Stomach (tissue), 9 donors: ENCODE results near the gene WWOX. TPM values are rescaled to one million over a fixed set of nuclear protein-coding genes. Genes with fewer than 3 reads are reported as not detected.

Source experiments
- DNase-seq, 2 donors: peaks; one replicate each; pipeline versions ENCODE4 v3.0.0 to v3.0.0-alpha.2; 2013 to 2019
- H3K27ac ChIP-seq, 5 donors: fragments of 200-600 bp in 4 of 5; sonication (generic) in 4 of 5; one replicate each; pipeline ENCODE4 v1.5.1; 2013 to 2019; ENCODE audit warnings: mild to moderate bottlenecking in 1 of 5, moderate library complexity in 1 of 5
- H3K27me3 ChIP-seq, 3 donors: fragments of 200-600 bp; sonication (generic); one replicate each; pipeline ENCODE4 v1.5.1; 2017 to 2019; ENCODE audit warnings: mixed run types in 1 of 3
- H3K36me3 ChIP-seq, 4 donors: fragments of 200-600 bp; sonication (generic); 1 replicate in 3 of 4; 2 replicates in 1 of 4; pipeline ENCODE4 v1.5.1; 2016 to 2019
- H3K4me1 ChIP-seq, 4 donors: fragments of 200-600 bp; sonication (generic); one replicate each; pipeline ENCODE4 v1.5.1; 2016 to 2019
- H3K4me3 ChIP-seq, 4 donors: fragments of 200-600 bp; sonication (generic) in 3 of 4; one replicate each; pipeline ENCODE4 v1.5.1; 2016 to 2019; ENCODE audit warnings: mild to moderate bottlenecking in 1 of 4
- H3K9me3 ChIP-seq, 4 donors: fragments of 200-600 bp; sonication (generic); one replicate each; pipeline ENCODE4 v1.5.1; 2016 to 2019
- CTCF ChIP-seq, 7 experiments: fragments of 450-650 bp in 4 of 7; fragments of 200-600 bp in 3 of 7; sonication (generic) in 3 of 7; IDR thresholded peaks; one replicate each; pipeline ENCODE4 v1.5.1; 2016 to 2019; ENCODE audit warnings: antibody characterized with exemption in 7 of 7, control low read depth in 2 of 7, mild to moderate bottlenecking in 1 of 7
- EP300 ChIP-seq: sonication (generic); formaldehyde crosslinking; IDR thresholded peaks from one replicate; pipeline ENCODE4 v1.6.1; 2017; ENCODE audit warnings: antibody characterized with exemption
- POLR2A ChIP-seq, 4 donors: fragments of 450-650 bp; IDR thresholded peaks; one replicate each; pipeline ENCODE4 v1.6.1; 2016; ENCODE audit warnings: antibody characterized with exemption in 4 of 4, control low read depth in 2 of 4, mild to moderate bottlenecking in 1 of 4, moderate library complexity in 1 of 4
- POLR2AphosphoS5 ChIP-seq, 3 donors: sonication (generic); formaldehyde crosslinking; IDR thresholded peaks; one replicate each; pipeline ENCODE4 v1.6.1; 2016; ENCODE audit warnings: antibody characterized with exemption in 3 of 3
- WGBS, 5 donors: extraction: QIAGEN DNeasy Blood & Tissue Kit in 3 of 5; methylation state at CpG; one replicate each; pipeline versions ENCODE4 v1.1.5 to v1.1.7; 2013 to 2018; 5-methylcytosine and 5-hydroxymethylcytosine counted together
- intact Hi-C: fragments of 100-400 bp; cut with DNase I; formaldehyde crosslinking; loops from one replicate; pipeline ENCODE4 v1.15.1; 2023; ENCODE audit warnings: low total_unique reads
- polyA plus RNA-seq, 3 donors: library from polyadenylated mRNA; stranded (reverse); fragments of 200-250 nt; gene quantifications; one replicate each; pipeline ENCODE4 v1.2.3, GENCODE V29; 2013
- total RNA-seq, 5 donors: library from RNA; depleted of rRNA; stranded (reverse); fragments of >200 nt; gene quantifications; one replicate each; pipeline versions ENCODE4 v1.1.0 to v1.2.3, GENCODE V29; 2014 to 2016
- donor health status: healthy with polysubstance abuse.
- donor health status: Bipolar disorder and iron deficiency.
- donor health status: healthy.

The WWOX gene
- total and polyA plus RNA-seq, 8 donors: 7.7 to 129 (median 48.7) TPM

DNA sequence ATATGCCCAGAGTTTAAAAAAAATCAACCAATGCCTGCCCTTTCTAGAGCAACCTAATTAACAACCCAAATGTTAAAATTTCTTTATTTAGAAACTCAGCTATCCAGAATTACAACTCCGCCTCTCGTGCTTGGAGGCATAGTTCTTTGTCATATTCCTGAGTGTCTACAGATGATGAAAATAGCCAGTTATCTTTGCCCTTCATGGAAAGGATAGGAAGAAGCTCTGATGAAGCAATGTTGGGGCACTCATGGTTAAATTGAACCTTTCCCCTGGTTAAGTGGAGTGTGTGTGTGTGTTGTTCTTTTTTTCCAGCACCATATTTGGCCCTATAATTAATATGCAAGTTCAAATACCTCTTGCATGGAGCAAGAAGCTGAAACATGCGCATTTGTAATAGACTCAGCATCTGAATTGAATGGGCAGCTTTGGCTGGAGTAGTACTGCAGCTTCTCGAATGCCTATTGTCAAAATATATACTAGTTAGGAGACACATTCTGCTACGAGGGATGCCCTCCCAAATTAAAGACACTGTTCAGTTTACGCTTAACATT is 506.2 kb downstream of the WWOX start:
- no peaks in the 10 kb centered on the region for H3K27me3 ChIP-seq
- intact Hi-C loops: no loop called here
- DNase-seq: no peak
- WGBS, 5 donors: 84 to 96% (median 94%) methylated on average over 6 of the region's 6 CpGs
- no peaks in the 10 kb centered on the region for H3K9me3 ChIP-seq
- no peak for TF ChIP-seq EP300
- TF ChIP-seq CTCF (IDR thresholded peaks at IDR 0.05): no peak
- no peak for TF ChIP-seq POLR2A (IDR thresholded peaks at IDR 0.05)
- no peak for TF ChIP-seq POLR2AphosphoS5 (IDR thresholded peaks at IDR 0.05)
- peaks cover 0 to 36% (median 16%) of the 10 kb centered on the region in 4 donors for H3K4me1 ChIP-seq
- no peaks in the 10 kb centered on the region for H3K36me3 ChIP-seq
- no peak overlapping the region for H3K4me3 ChIP-seq
- peak overlapping the region in 2 of 5 donors; percentile 5 to 36 for H3K27ac ChIP-seq

DNA sequence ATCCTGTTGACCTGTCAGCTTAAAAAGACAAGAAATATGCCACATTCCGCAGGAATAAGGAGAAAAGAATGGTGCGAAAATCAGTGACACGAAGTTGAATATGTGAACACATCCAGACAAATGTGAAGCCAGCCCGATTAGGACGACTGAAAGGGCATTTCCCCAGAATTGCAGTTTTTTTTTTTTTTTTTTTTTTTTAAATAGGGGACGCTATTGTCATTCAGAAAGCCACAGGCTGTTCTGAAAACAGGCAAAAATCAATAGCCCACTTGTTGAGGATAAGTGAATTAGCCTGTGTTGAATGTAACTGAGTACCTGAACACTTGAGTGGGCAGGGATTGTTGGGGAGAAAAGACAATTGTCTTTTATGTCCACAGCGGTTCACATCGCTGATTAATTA is 507.1 kb downstream of the WWOX start:
- Histone ChIP-seq H3K27me3 (no peaks in the 10 kb centered on the region), H3K4me3 (no peak overlapping the region), H3K27ac (no peak overlapping the region), H3K4me1 (peaks cover 0 to 36% (median 16%) of the 10 kb centered on the region in 4 donors), H3K36me3 (no peaks in the 10 kb centered on the region), H3K9me3 (no peaks in the 10 kb centered on the region)
- WGBS, 5 donors: 87 to 93% (median 91%) methylated on average over 8 of the region's 8 CpGs
- TF ChIP-seq POLR2AphosphoS5 (IDR thresholded peaks at IDR 0.05) (no peak), CTCF (IDR thresholded peaks at IDR 0.05) (no peak), EP300 (no peak), POLR2A (IDR thresholded peaks at IDR 0.05) (no peak)
- intact Hi-C loops: no loop called here
- no peak for DNase-seq

- no peaks in the 10 kb centered on the region for H3K27me3 ChIP-seq
- TF ChIP-seq POLR2A (IDR thresholded peaks at IDR 0.05) (no peak), EP300 (no peak), POLR2AphosphoS5 (IDR thresholded peaks at IDR 0.05) (no peak), CTCF (IDR thresholded peaks at IDR 0.05) (no peak)
- peaks cover 0 to 36% (median 16%) of the 10 kb centered on the region in 4 donors for H3K4me1 ChIP-seq
- peak overlapping the region in 2 of 5 donors; percentile 42 to 54 for H3K27ac ChIP-seq
- H3K9me3 ChIP-seq: no peaks in the 10 kb centered on the region
- no peak for DNase-seq
- WGBS, 5 donors: 71 to 89% (median 72%) methylated on average over 5 of the region's 5 CpGs
- H3K36me3 ChIP-seq: no peaks in the 10 kb centered on the region
- no peak overlapping the region for H3K4me3 ChIP-seq
- intact Hi-C loops: no loop called here
Observed at GRCh38 chr16:78607022-78607421, 507.6 kb downstream of the WWOX start.

DNA sequence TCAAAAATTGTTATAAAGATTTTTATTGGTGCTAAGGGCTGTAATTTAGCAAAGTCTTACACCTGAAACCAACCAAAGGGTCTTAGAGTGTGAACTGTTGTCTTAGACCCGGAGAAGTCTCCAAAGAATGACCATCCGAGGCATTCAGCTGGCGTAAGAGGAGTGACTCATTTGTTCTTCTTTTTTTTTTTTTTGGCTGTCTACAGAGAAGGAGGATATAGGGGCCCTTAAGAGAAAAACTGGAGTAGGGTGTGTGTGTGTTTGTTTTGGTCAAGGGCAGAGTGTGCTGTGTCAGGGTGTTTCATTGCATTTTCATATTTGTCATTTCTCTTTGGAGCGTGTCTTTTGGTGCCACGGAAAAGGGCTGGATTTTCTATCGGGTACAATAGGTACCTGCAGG is 508.0 kb downstream of the WWOX start:
- Histone ChIP-seq H3K4me1 (peaks cover 0 to 36% (median 16%) of the 10 kb centered on the region in 4 donors), H3K4me3 (no peak overlapping the region), H3K9me3 (no peaks in the 10 kb centered on the region), H3K27me3 (no peaks in the 10 kb centered on the region), H3K27ac (peak overlapping the region in 4 of 5 donors; percentile 42 to 69 (median 49)), H3K36me3 (no peaks in the 10 kb centered on the region)
- no peak for TF ChIP-seq EP300
- TF ChIP-seq POLR2AphosphoS5 (IDR thresholded peaks at IDR 0.05): no peak
- no peak for TF ChIP-seq POLR2A (IDR thresholded peaks at IDR 0.05)
- TF ChIP-seq CTCF (IDR thresholded peaks at IDR 0.05): no peak
- 30 to 53% (median 42%) methylated on average over 6 of the region's 6 CpGs for WGBS, 5 donors
- intact Hi-C loops: no loop called here
- DNase-seq: peak in 1 of 2 donors; percentile 27
